ENCODE results near the gene TMED8.

- TF ChIP-seq CTCF (IDR thresholded peaks at IDR 0.05) (no peak), POLR2A (IDR thresholded peaks at IDR 0.05) (no peak), EP300 (IDR thresholded peaks at IDR 0.05) (no peak), POLR2AphosphoS5 (IDR thresholded peaks at IDR 0.05) (no peak)
Measured at GRCh38 chr14:77426396-77426795, 49.5 kb upstream of the TMED8 start.

All from suprapubic skin (tissue), 4 donors.